ENCODE results near the gene NR1H4.
"Not testable (repeated sequence)": the region's sequence is repeated elsewhere in the genome, so short reads cannot be mapped to it uniquely, and the experiment has no call there.

Gene NR1H4

GRCh38 chr12:100515968-100516367, 42.3 kb downstream of the NR1H4 start:
- DNase-seq (ENCODE audit: low read depth, low spot score) = no peak

- DNase-seq (ENCODE audit: low read depth, low spot score) = no peak
These were observed 44.7 kb downstream of the NR1H4 start for GRCh38 chr12:100518376-100518775.

- no peak for DNase-seq (ENCODE audit: low read depth, low spot score)
These were observed 46.5 kb downstream of the NR1H4 start for GRCh38 chr12:100520048-100520769.

GRCh38 chr12:100521958-100522357, 48.3 kb downstream of the NR1H4 start:
- no peak for DNase-seq (ENCODE audit: low read depth, low spot score)

GRCh38 chr12:100528034-100528433, 54.4 kb downstream of the NR1H4 start:
- DNase-seq (ENCODE audit: low read depth, low spot score) = no peak

GRCh38 chr12:100528471-100529127, 54.9 kb downstream of the NR1H4 start:
- no peak for DNase-seq (ENCODE audit: low read depth, low spot score)

- no peak for DNase-seq (ENCODE audit: low read depth, low spot score)
These were observed 56.2 kb downstream of the NR1H4 start for GRCh38 chr12:100529756-100530350.

- DNase-seq (ENCODE audit: low read depth, low spot score) = no peak
These were observed 59.7 kb downstream of the NR1H4 start for GRCh38 chr12:100533376-100533775.

- no peak for DNase-seq (ENCODE audit: low read depth, low spot score)
These were observed 61.1 kb downstream of the NR1H4 start for GRCh38 chr12:100534625-100535227.

- DNase-seq (ENCODE audit: low read depth, low spot score) = no peak
These were observed 65.5 kb downstream of the NR1H4 start for GRCh38 chr12:100539202-100539601.

GRCh38 chr12:100544165-100544564, 70.5 kb downstream of the NR1H4 start:
- DNase-seq (ENCODE audit: low read depth, low spot score) = no peak

GRCh38 chr12:100545092-100545491, 71.4 kb downstream of the NR1H4 start:
- no peak for DNase-seq (ENCODE audit: low read depth, low spot score)

- no peak for DNase-seq (ENCODE audit: low read depth, low spot score)
These were observed 80.3 kb downstream of the NR1H4 start for GRCh38 chr12:100553936-100554335.

GRCh38 chr12:100554608-100555077, 81.0 kb downstream of the NR1H4 start:
- no peak for DNase-seq (ENCODE audit: low read depth, low spot score)

GRCh38 chr12:100555722-100556121, 82.1 kb downstream of the NR1H4 start:
- DNase-seq (ENCODE audit: low read depth, low spot score) = no peak

GRCh38 chr12:100557357-100557756, 83.7 kb downstream of the NR1H4 start:
- DNase-seq (ENCODE audit: low read depth, low spot score) = no peak

GRCh38 chr12:100559261-100559660, 85.6 kb downstream of the NR1H4 start:
- DNase-seq (ENCODE audit: low read depth, low spot score) = not testable (repeated sequence)

GRCh38 chr12:100564090-100564489, 90.4 kb downstream of the NR1H4 start:
- DNase-seq (ENCODE audit: low read depth, low spot score) = no peak

GRCh38 chr12:100564905-100565467, 91.3 kb downstream of the NR1H4 start:
- DNase-seq (ENCODE audit: low read depth, low spot score) = no peak

GRCh38 chr12:100565987-100566545, 92.4 kb downstream of the NR1H4 start:
- no peak for DNase-seq (ENCODE audit: low read depth, low spot score)

- no peak for DNase-seq (ENCODE audit: low read depth, low spot score)
These were observed 93.4 kb downstream of the NR1H4 start for GRCh38 chr12:100566887-100567637.

Data from activated CD4-positive, CD25-positive, alpha-beta regulatory T cell treated with anti-CD3 and anti-CD28 coated beads, Interleukin-2, amount 50 U/mL, for 16 hours (primary cell).